Hepatocyte (in vitro differentiated cells): ENCODE results near the gene KCNQ5.

Experiments used
- CTCF ChIP-seq: fragments of 200-600 bp; sonication (generic); IDR thresholded peaks from 2 replicates; pipeline ENCODE4 v1.5.1; 2016; ENCODE audit warnings: antibody characterized with exemption, mild to moderate bottlenecking; ENCODE audit not compliant: poor library complexity
- EZH2phosphoT487 ChIP-seq: fragments of 200-600 bp; sonication (generic); IDR thresholded peaks from one replicate; pipeline ENCODE4 v1.6.1; 2018; ENCODE audit warnings: antibody characterized with exemption, mild to moderate bottlenecking, low read depth, moderate library complexity; ENCODE audit not compliant: unreplicated experiment, severe bottlenecking

GRCh38 chr6:72890671-72891070 lies 268.8 kb downstream of the KCNQ5 start:
- TF ChIP-seq CTCF (no peak), EZH2phosphoT487 (no peak)
